T-helper 2 cell treated with Interferon-gamma antibody and Interleukin-4, amounts not matched to agents 100 ng/mL and 5 ng/mL, for 36 hours (primary cell): ENCODE results near the gene SOCS3. TPM values are rescaled to one million over a fixed set of nuclear protein-coding genes. Genes with fewer than 3 reads are reported as not detected.
"Not testable (repeated sequence)": the region's sequence is repeated elsewhere in the genome, so short reads cannot be mapped to it uniquely, and the experiment has no call there.

ENCODE experiments used
- intact Hi-C: fragments of 100-400 bp; cut with micrococcal nuclease; formaldehyde crosslinking; loops from one replicate; pipeline ENCODE4 v1.15.1; 2023
- total RNA-seq: library from RNA; stranded (reverse); gene quantifications from 2 replicates; pipeline ENCODE4 v1.2.3, GENCODE V29; 2022

The SOCS3 gene
- total RNA-seq, 1 donor from 2014 or later: 23.5 TPM

DNA sequence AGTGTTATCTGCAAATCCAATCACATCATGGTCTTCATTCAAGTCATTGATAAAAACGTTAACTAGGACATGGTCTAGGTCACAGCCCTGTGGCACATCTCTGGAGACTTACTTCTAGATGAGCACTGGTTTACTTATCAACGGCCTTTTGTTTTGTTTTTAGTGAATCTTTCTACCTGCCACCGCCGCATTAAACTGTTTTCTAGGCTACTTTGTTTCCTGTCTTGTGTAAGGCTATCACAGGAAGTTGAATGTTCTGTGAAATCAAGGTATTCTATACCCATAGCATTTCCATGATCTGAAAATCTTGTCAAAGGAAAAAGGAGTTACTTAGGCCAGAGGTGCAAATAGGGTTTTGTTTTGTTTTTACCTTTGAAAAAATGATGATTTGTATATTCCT lies 26.9 kb downstream of the SOCS3 start:
- intact Hi-C loops: no loop called here

GRCh38 chr17:78331355-78331754 lies 28.5 kb downstream of the SOCS3 start:
- intact Hi-C loops: not testable (repeated sequence)

DNA sequence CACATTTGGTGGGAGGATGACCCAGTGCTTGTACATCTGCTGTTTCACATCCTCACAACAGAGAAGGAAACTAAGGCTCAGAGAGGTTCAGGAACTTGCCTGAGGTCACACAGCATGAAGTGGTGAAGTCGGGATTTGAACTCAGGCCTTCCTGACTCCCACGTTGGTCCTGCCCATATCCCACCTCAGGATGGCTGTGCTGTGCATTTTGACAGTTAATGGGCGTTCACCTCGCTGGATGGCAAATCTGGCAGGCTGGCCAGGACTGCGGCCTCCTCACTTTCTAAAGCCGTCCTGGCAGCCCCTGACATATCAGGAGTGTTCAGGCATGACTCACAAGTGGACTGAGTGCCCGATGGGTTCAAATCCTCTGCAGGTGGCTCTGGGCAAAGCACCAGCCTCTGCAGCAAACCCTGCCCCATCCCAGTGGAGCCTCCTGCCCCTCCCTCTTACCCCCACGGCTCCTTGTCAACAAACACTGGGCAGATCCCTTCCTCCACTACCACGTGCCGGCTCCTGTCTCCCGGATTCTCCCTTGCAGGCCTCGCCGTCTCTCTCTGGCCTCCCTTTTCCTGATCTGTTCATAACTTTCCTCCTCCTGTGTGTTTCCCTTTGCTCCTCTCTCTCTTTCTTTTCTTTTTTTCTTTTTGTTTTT lies 29.2 kb downstream of the SOCS3 start:
- intact Hi-C loops: no loop called here

DNA sequence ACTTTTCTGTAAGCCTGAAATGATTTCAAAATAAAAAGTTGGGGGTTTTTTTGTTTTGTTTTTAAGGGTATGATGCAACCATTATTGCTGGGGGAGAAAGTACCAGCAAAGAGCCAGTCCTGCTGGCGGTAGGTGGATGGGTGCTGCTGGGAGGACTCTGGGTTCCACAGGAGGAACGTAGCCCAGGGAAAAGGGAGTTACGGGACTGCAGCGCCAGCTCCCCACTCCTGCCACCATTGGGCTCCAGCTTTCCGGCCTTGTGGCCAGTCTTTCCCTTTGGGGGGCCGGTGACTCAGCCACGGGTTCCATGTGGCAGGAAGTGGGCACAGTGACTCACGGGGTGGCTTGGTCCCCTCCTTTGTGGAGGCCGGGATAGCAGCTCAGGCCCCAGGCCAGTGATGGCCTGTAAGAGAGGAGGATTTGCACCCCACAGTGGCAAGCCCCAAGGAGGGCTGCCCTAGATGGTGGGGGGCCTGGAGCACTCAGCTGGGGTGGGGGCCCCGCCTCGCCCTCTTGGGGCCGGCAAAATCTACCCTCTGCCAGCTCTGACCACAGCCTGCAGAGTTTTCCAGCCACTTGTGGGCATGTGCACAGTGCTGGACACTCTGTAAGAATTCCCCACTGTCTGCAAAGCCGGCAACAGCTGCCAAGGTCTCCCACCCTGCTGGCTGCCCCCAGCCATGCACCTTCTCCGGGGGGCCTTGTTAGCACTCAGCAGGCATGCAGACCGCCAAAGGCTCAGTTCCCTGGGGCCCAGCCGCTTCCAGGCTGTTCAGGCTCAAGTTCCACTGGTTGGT lies 30.4 kb downstream of the SOCS3 start:
- intact Hi-C loops: no loop called here

GRCh38 chr17:78327880-78328279 lies 32.0 kb downstream of the SOCS3 start:
- intact Hi-C loops: no loop called here

GRCh38 chr17:78325076-78325687 lies 34.7 kb downstream of the SOCS3 start:
- intact Hi-C loops: no loop called here

GRCh38 chr17:78324391-78325075 lies 35.3 kb downstream of the SOCS3 start:
- intact Hi-C loops: no loop called here

GRCh38 chr17:78323826-78324390 lies 36.0 kb downstream of the SOCS3 start:
- intact Hi-C loops: no loop called here

- intact Hi-C loops: no loop called here
These were observed 36.9 kb downstream of the SOCS3 start for GRCh38 chr17:78322858-78323455.

DNA sequence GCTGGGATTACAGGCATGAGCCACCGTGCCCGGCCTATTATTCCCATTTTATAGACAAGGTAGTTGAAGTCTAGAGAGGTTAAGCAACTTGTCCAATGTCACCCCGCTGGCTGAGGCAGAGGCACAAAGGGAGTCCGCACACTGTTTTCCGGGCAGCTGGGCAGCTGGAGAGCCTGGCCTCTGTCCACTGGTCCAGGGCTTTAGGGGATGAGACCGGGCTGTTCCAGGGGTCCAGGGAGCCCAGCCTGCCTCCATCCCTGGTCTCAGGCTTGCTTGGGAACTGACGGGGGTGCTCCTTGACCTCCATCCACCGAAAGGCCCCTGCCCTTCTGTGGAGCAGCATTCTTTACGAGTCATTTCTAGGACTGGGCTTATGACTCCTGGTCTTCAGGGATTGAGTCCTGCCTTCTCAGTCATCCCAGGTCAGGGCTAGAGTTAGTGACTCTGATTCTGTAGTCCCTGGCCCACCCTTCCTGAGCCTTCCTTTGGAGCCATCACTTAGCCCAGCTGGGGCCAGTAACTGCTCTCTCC lies 37.5 kb downstream of the SOCS3 start:
- intact Hi-C loops: no loop called here

- intact Hi-C loops: no loop called here
These were observed 41.0 kb downstream of the SOCS3 start for GRCh38 chr17:78318843-78319242.

GRCh38 chr17:78318407-78318806 lies 41.5 kb downstream of the SOCS3 start:
- intact Hi-C loops: no loop called here

DNA sequence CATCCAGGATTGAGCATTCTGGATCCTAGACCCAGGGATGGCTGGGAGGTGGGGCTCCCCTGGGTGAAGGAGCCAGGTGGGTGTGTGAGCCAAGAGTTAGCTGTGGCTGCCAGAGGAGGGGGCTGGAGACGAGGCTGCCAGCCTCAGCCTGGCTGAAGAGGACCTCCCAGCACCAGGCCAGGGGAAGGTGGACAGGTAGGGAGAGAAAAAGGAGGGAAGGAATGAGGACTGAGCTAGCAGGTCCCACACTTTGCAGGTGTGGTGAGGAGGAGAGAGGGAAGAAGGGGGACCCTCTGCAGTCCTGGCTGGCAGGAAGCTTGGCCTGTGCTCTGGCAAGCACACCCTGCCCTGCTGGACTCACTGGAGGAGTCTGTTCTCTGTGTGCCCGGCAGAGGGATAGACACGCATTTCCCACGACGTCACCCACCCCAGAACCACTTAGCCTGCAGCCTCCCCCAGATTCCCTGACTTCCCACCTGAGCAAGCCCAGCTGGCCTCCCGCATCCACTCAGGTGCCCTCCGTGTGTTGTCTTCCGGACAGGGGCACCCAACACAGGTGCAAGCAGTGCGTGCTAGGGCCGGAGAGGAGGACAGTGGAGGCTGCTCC lies 42.0 kb downstream of the SOCS3 start:
- intact Hi-C loops: no loop called here

- intact Hi-C loops: no loop called here
These were observed 42.7 kb downstream of the SOCS3 start for GRCh38 chr17:78316867-78317789.

- intact Hi-C loops: no loop called here
These were observed 43.6 kb downstream of the SOCS3 start for GRCh38 chr17:78316115-78316866.

GRCh38 chr17:78315355-78316114 lies 44.3 kb downstream of the SOCS3 start:
- intact Hi-C loops: no loop called here

DNA sequence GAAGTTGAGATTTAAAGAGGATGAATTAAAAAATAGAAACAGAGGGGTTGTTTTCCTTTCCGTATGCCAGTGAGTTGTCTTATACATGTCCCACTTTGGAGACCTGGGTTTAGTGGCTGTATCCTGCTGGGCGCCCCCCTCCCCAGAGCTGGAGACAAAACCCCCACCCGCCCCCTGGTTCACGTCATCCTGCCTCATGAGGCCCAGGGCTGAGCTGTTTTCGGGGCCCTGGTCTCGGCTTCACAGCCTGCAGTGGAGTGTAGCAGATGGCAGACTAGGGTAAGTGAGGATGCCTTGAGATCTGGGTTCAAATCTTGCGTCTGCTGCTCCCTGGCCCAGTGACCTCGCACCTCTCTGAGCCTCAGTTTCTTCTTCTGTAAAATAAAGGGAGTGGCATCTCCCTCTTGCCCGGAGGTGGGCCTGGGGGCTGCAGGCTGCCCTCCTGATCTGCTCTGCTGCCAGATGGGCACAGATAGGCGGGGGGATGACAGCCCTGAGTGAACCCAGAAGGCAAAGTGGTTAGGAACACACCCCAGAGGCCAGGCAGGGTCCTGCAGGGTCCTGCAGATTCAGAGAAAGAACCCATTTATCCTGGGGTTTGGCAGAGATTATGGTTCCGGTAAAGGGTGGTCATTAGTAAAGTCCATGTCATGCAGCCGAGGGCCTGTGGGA lies 45.1 kb downstream of the SOCS3 start:
- intact Hi-C loops: no loop called here
